ENCODE results near the gene TMEM59. TPM values are rescaled to one million over a fixed set of nuclear protein-coding genes. Genes with fewer than 3 reads are reported as not detected.
A peak's percentile ranks its signal among the peaks of the same experiment; 100 is the strongest.

The TMEM59 gene
- total RNA-seq, 1 donor from 2014 or later = 195 TPM

DNA sequence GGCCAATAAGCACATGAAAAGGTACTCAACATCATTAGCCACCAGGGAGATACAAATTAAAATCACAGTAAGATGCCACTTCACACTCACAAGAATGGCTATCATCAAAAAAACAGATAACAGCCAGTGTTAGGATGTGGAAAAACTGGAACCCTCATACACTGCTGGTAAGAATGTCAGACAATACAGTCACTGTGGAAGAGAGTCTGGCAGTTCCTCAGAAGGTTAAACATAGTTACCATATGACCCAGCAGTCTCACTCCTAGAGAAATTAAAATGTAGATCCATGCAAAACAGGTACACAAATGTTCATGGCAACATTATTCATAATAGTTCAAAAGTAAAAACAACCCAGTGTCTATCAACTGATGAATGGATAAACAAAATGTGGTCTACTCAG lies 68.3 kb downstream of the TMEM59 start:
- H3K36me3 Mint-ChIP-seq (ENCODE audit: low read depth, unreplicated experiment) = no peaks in the 10 kb centered on the region
- H3K4me3 Mint-ChIP-seq (ENCODE audit: unreplicated experiment) = no peak overlapping the region
- TF ChIP-seq, protein P1, sequence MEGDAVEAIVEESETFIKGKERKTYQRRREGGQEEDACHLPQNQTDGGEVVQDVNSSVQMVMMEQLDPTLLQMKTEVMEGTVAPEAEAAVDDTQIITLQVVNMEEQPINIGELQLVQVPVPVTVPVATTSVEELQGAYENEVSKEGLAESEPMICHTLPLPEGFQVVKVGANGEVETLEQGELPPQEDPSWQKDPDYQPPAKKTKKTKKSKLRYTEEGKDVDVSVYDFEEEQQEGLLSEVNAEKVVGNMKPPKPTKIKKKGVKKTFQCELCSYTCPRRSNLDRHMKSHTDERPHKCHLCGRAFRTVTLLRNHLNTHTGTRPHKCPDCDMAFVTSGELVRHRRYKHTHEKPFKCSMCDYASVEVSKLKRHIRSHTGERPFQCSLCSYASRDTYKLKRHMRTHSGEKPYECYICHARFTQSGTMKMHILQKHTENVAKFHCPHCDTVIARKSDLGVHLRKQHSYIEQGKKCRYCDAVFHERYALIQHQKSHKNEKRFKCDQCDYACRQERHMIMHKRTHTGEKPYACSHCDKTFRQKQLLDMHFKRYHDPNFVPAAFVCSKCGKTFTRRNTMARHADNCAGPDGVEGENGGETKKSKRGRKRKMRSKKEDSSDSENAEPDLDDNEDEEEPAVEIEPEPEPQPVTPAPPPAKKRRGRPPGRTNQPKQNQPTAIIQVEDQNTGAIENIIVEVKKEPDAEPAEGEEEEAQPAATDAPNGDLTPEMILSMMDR (IDR thresholded peaks at IDR 0.05; ENCODE audit: unreplicated experiment) = no peak
- DNase-seq (ENCODE audit: low spot score) = no peak
- no peak overlapping the region for H3K27ac Mint-ChIP-seq (ENCODE audit: unreplicated experiment)
- peaks cover 14% of the 10 kb centered on the region for H3K4me1 Mint-ChIP-seq (ENCODE audit: unreplicated experiment)
- no peaks in the 10 kb centered on the region for H3K27me3 Mint-ChIP-seq (ENCODE audit: unreplicated experiment)
- H3K9me3 Mint-ChIP-seq (ENCODE audit: unreplicated experiment) = no peaks in the 10 kb centered on the region

DNA sequence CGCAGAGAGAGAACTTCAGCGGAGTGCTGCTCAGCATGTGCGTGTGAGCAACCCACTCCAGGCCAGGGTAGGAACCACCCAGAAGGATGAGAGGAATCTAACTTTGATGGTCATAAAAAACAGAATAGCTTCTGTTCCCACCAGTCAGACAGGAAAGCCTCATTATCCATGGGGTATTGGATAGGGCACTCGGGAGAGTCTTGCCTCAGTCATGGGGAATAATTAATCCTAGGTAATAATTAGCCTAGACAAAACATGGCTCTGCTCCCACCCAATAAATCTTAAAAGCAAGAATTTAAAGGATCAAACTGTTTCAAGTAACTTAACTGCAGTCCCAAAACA lies 70.3 kb downstream of the TMEM59 start:
- DNase-seq (ENCODE audit: low spot score) = no peak
- Mint-ChIP-seq H3K4me3 (ENCODE audit: unreplicated experiment) (peak overlapping the region; percentile 66), H3K27ac (ENCODE audit: unreplicated experiment) (peak overlapping the region; percentile 43), H3K27me3 (ENCODE audit: unreplicated experiment) (peaks cover 3% of the 10 kb centered on the region), H3K9me3 (ENCODE audit: unreplicated experiment) (no peaks in the 10 kb centered on the region), H3K36me3 (ENCODE audit: low read depth, unreplicated experiment) (no peaks in the 10 kb centered on the region), H3K4me1 (ENCODE audit: unreplicated experiment) (peaks cover 27% of the 10 kb centered on the region)
- TF ChIP-seq, protein P1 (IDR thresholded peaks at IDR 0.05; ENCODE audit: unreplicated experiment) = no peak

DNA sequence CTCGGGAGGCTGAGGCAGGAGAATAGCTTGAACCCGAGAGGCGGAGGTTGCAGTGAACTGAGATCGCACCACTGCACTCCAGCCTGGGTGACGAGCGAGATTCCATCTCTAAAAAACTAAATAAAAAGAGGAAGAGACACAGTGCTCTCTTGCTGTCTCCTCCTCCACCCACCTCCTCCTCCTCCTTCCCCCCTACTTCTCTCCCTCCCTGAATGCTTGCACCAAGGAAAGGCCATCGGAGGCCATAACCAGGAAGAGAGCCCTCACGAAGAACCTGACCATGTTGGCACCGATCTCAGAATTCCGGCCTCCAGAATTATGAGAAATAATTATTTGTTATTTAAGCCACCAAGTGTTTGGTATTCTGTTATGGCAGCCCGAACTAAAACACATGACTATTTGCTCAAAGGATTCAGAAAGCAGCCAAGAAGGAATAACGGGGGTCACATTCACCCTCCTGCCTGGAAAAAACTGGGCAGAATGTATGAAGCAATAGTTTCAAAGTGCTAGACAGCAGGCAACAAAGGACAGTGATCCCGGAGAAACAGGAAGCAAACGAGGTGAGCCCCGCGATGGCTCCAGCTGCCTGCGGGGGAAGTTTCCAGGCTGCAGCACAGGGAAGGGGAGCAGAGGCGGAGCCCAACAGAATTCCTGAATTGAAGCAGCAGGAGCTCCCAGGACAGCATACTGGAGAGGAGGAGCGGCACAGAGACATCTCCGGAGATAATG lies 70.8 kb downstream of the TMEM59 start:
- H3K27ac Mint-ChIP-seq (ENCODE audit: unreplicated experiment) = peak overlapping the region; percentile 43
- no peaks in the 10 kb centered on the region for H3K9me3 Mint-ChIP-seq (ENCODE audit: unreplicated experiment)
- peak; percentile 53 for DNase-seq (ENCODE audit: low spot score)
- peak overlapping the region; percentile 66 for H3K4me3 Mint-ChIP-seq (ENCODE audit: unreplicated experiment)
- H3K36me3 Mint-ChIP-seq (ENCODE audit: low read depth, unreplicated experiment) = no peaks in the 10 kb centered on the region
- TF ChIP-seq, protein P1 (IDR thresholded peaks at IDR 0.05; ENCODE audit: unreplicated experiment) = no peak
- peaks cover 3% of the 10 kb centered on the region for H3K27me3 Mint-ChIP-seq (ENCODE audit: unreplicated experiment)
- H3K4me1 Mint-ChIP-seq (ENCODE audit: unreplicated experiment) = peaks cover 27% of the 10 kb centered on the region

DNA sequence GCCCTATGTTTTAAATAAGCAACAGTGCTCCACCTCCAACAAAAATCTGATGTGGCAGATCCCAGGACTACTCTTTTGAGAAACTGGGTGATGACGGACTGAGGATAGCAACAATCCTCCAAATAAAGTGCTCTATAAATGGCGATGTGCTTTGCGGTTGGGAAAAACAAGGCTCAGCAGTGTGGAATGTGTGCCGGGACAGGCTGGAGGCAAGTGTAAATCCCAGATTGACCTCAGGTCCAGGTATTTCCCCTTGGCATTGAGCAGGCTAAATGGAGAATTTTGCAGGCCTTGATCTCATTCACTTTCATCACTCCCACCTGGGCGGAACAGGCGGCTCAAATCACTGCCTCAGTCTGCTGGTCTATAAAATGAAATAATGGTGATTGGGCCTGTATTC lies 71.8 kb downstream of the TMEM59 start:
- H3K36me3 Mint-ChIP-seq (ENCODE audit: low read depth, unreplicated experiment) = no peaks in the 10 kb centered on the region
- H3K27ac Mint-ChIP-seq (ENCODE audit: unreplicated experiment) = no peak overlapping the region
- DNase-seq (ENCODE audit: low spot score) = no peak
- peaks cover 3% of the 10 kb centered on the region for H3K27me3 Mint-ChIP-seq (ENCODE audit: unreplicated experiment)
- TF ChIP-seq, protein P1 (IDR thresholded peaks at IDR 0.05; ENCODE audit: unreplicated experiment) = no peak
- no peak overlapping the region for H3K4me3 Mint-ChIP-seq (ENCODE audit: unreplicated experiment)
- no peaks in the 10 kb centered on the region for H3K9me3 Mint-ChIP-seq (ENCODE audit: unreplicated experiment)
- peaks cover 33% of the 10 kb centered on the region for H3K4me1 Mint-ChIP-seq (ENCODE audit: unreplicated experiment)

DNA sequence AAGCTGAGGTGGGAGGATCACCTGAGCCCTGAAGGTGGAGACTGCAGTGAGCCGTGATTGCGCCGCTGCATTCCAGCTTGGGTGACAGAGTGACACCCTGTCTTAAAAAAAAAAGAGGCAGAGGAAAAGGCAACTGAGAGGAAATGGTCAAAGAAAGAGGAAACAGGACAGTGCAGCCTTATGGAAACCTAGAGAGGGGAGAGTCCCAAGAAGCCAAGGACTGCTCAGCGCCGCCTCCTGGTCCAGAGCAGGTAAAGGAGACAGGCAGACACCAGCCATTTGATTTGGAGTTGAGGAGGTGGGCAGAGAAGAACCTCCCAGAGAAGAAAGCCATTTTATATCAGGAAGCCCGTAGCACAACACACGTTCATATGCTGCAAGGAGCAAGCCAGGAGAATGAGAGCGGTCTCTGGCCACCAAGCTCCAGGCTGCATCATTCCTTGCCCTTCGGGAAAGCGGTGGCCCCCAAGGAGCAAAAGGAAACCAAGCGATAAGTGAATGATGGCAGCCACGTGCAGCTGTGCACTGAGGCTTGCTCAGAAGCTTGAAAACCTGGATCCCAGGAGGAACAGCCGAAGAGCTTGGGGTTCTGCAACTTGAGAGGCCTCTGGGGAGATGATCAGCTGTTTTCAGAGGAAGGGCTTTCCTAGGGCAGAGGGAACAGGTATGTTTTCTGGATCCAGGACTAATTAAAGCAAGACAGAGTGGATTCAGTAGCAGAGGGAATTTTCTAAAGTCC lies 73.1 kb downstream of the TMEM59 start:
- Mint-ChIP-seq H3K27me3 (ENCODE audit: unreplicated experiment) (peaks cover 4% of the 10 kb centered on the region), H3K4me1 (ENCODE audit: unreplicated experiment) (peaks cover 34% of the 10 kb centered on the region), H3K4me3 (ENCODE audit: unreplicated experiment) (no peak overlapping the region), H3K36me3 (ENCODE audit: low read depth, unreplicated experiment) (no peaks in the 10 kb centered on the region), H3K27ac (ENCODE audit: unreplicated experiment) (no peak overlapping the region), H3K9me3 (ENCODE audit: unreplicated experiment) (no peaks in the 10 kb centered on the region)
- TF ChIP-seq, protein P1 (IDR thresholded peaks at IDR 0.05; ENCODE audit: unreplicated experiment) = no peak
- no peak for DNase-seq (ENCODE audit: low spot score)
